ENCODE results near the gene FOLR2.

DNA sequence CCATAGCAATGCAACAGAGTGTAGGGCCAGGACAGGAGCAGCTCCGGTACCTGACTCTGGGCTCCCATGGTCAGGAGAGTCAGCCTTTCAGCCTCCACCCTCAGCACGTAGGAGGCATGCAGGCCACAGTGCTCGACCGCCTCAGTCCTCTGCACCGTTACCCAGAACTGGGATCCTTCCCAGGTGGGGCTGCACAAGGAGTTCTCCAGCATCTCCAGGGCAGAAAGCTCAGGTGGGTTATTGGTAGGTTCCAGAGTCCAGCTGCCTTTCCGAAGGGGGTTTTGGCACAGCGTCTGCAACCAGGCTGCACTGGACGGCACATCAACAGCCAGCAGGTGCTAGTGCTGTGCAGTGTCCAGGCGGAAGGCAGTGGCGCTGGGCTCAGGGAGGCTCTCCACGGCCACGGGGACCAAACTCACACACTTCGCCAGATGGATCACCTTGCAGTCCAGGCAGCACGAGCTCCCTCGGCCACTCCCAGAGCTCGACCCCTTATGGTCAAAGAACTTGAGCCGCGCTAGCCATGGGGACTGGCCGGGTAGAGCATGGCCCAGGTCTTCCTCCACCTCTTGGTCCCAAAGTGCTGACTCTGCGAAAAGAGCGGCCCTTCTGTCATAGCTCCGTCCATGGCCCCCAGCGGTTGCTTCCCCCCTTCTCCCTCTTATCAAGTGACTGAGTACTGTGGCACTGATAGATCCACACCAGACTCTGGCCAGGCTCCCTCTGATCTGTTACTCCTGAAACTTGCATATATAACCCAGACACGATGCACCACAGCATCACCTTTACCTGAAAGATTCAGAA, 34.3 kb downstream of the FOLR2 start:
- TF ChIP-seq CEBPB (IDR thresholded peaks at IDR 0.05) (no peak), YY1 (IDR thresholded peaks at IDR 0.05; ENCODE audit: low read depth) (no peak), TEAD4 (IDR thresholded peaks at IDR 0.05) (no peak)

All from Ishikawa (cell line).